Endothelial cell of umbilical vein (primary cell): ENCODE results near the gene EIF4G2. TPM values are rescaled to one million over a fixed set of nuclear protein-coding genes. Genes with fewer than 3 reads are reported as not detected.
A peak's percentile ranks its signal among the peaks of the same experiment; 100 is the strongest.

ENCODE experiments used
- Bru-seq: library from RNA; stranded (reverse); fragments of 400-500 nt; gene quantifications from one replicate; lab custom pipeline; 2021; lab: Mats Ljungman, UMichigan
- BruChase-seq, 2 experiments: library from RNA; stranded (reverse); fragments of 400-500 nt; gene quantifications; one replicate each; lab custom pipeline; 2021; lab: Mats Ljungman, UMichigan
- BruUV-seq: library from RNA; stranded (reverse); fragments of 400-500 nt; replicated peaks from 2 replicates; lab custom pipeline; 2021; lab: Mats Ljungman, UMichigan
- CTCF ChIA-PET: fragments of 300-600, 350-600 bp; sonication (Branson Sonifier 250); formaldehyde crosslinking; loops from one replicate; lab custom pipeline; 2021; ENCODE audit warnings: antibody characterized with exemption, inconsistent platforms; lab: Charles Lee
- POLR2A ChIA-PET: fragments of 300-600, 350-600 bp; sonication (Branson Sonifier 250); formaldehyde crosslinking; loops from one replicate; lab custom pipeline; 2021; ENCODE audit warnings: antibody characterized with exemption, inconsistent platforms; lab: Charles Lee
- DNase-seq: peaks from one replicate; pipeline ENCODE4 v3.0.0-alpha.2; 2011; ENCODE audit warnings: low read depth, low spot score
- FAIRE-seq: peaks from 2 replicates; lab custom pipeline; 2011; peaks lifted over from hg19 to GRCh38; lab: Jason Lieb, UNC
- H2AFZ ChIP-seq: 2 replicates; pipeline ENCODE4 v1.6.0; 2012; ENCODE audit warnings: low read depth, low read length, control low read depth, inconsistent platforms
- H3K27ac ChIP-seq: 2 replicates; pipeline ENCODE4 v1.5.1; 2011; ENCODE audit warnings: low read depth, mild to moderate bottlenecking, control low read depth, low read length, moderate library complexity; ENCODE audit not compliant: insufficient read depth
- H3K27me3 ChIP-seq, 2 experiments: 2 replicates each; pipeline versions ENCODE4 v1.6.0 to v1.6.1; 2011; ENCODE audit warnings: low read length in 2 of 2, mixed read lengths in 1 of 2; ENCODE audit not compliant: control insufficient read depth in 2 of 2, insufficient read depth in 2 of 2
- H3K36me3 ChIP-seq, 2 experiments: 2 replicates in 1 of 2; 3 replicates in 1 of 2; pipeline ENCODE4 v1.5.1; 2011; ENCODE audit warnings: low read length in 2 of 2, mild to moderate bottlenecking in 1 of 2, moderate library complexity in 1 of 2; ENCODE audit not compliant: control insufficient read depth in 2 of 2, insufficient read depth in 2 of 2; ENCODE audit errors: extremely low read depth in 1 of 2
- H3K4me1 ChIP-seq: 3 replicates; pipeline ENCODE4 v1.5.1; 2011; ENCODE audit warnings: mild to moderate bottlenecking, low read length; ENCODE audit not compliant: control insufficient read depth, insufficient read depth; ENCODE audit errors: extremely low read depth
- H3K4me2 ChIP-seq: 2 replicates; pipeline ENCODE4 v1.6.1; 2011; ENCODE audit warnings: low read length, control low read depth, mixed read lengths; ENCODE audit not compliant: insufficient read depth
- H3K4me3 ChIP-seq, 3 experiments: fragments of 200-600 bp in 1 of 3; sonication (generic), shearing (Covaris generic) in 1 of 3; replicated peaks in 1 of 3; 2 replicates each; pipeline ENCODE4 v1.5.1; 2011 to 2016; ENCODE audit warnings: control low read depth in 3 of 3, low read length in 3 of 3, mild to moderate bottlenecking in 2 of 3, inconsistent platforms in 1 of 3, low read depth in 1 of 3, moderate library complexity in 1 of 3; ENCODE audit not compliant: insufficient read depth in 1 of 3
- H3K79me2 ChIP-seq: 2 replicates; pipeline ENCODE4 v1.6.0; 2012; ENCODE audit warnings: low read length, inconsistent platforms; ENCODE audit not compliant: control insufficient read depth, insufficient read depth
- H3K9ac ChIP-seq: replicated peaks from 2 replicates; pipeline ENCODE3; 2011; ENCODE audit warnings: low read length, control low read depth; ENCODE audit not compliant: insufficient read depth; ENCODE audit errors: extremely low read depth
- H3K9me1 ChIP-seq: replicated peaks from 3 replicates; pipeline ENCODE4 v1.6.0; 2011; ENCODE audit warnings: mild to moderate bottlenecking, low read length; ENCODE audit not compliant: control insufficient read depth, insufficient read depth; ENCODE audit errors: extremely low read depth
- H3K9me3 ChIP-seq: replicated peaks from 2 replicates; pipeline ENCODE4 v1.5.1; 2012; ENCODE audit warnings: low read length, inconsistent platforms; ENCODE audit not compliant: control insufficient read depth, insufficient read depth
- H4K20me1 ChIP-seq: replicated peaks from 2 replicates; pipeline ENCODE3; 2011; ENCODE audit warnings: mild to moderate bottlenecking, low read length; ENCODE audit not compliant: control insufficient read depth, insufficient read depth; ENCODE audit errors: extremely low read depth
- FOS ChIP-seq: IDR thresholded peaks from 2 replicates; pipeline ENCODE4 v1.6.1; 2011; ENCODE audit warnings: mild to moderate bottlenecking, low read length, moderate library complexity, borderline replicate concordance; ENCODE audit not compliant: insufficient read depth
- JUN ChIP-seq: IDR thresholded peaks from 2 replicates; pipeline ENCODE4 v1.6.1; 2011; ENCODE audit warnings: borderline replicate concordance, low read depth; ENCODE audit not compliant: insufficient read length, insufficient read depth
- MAX ChIP-seq: IDR thresholded peaks from 2 replicates; pipeline ENCODE4 v1.6.1; 2011; ENCODE audit not compliant: insufficient read depth, insufficient read length
- POLR2A ChIP-seq: IDR thresholded peaks from 2 replicates; pipeline ENCODE4 v1.6.1; 2012; ENCODE audit warnings: low read depth, mild to moderate bottlenecking, control low read depth, low read length
- POLR2AphosphoS5 ChIP-seq: IDR thresholded peaks from 2 replicates; pipeline ENCODE4 v1.6.1; 2012; ENCODE audit warnings: low read depth, mild to moderate bottlenecking, control low read depth, low read length, moderate library complexity; ENCODE audit not compliant: insufficient read depth
- dilution Hi-C: fragments of 300-500 bp; cut with MboI; formaldehyde crosslinking; loops from one replicate; pipeline ENCODE4 v1.15.0; 2019; ENCODE audit warnings: low sequenced_read_pairs; ENCODE audit not compliant: extremely low pct_ligation_motif_present
- intact Hi-C: fragments of 100-400 bp; cut with micrococcal nuclease; formaldehyde crosslinking; loops from one replicate; pipeline ENCODE4 v1.10.0; 2022
- long read RNA-seq: library from polyadenylated mRNA; stranded (forward); transcript quantifications from one replicate; pipeline ENCODE4 v2.0.0, GENCODE V29; 2021
- polyA minus RNA-seq, 3 experiments: library from RNA; depleted of rRNA, polyadenylated mRNA; stranded (reverse); fragments of >200 nt; gene quantifications; 1 replicate in 1 of 3; 2 replicates in 2 of 3; pipeline ENCODE4 v1.2.3, GENCODE V29; 2011
- polyA plus RNA-seq, 4 experiments: library from polyadenylated mRNA; depleted of rRNA in 3 of 4; stranded (reverse) in 3 of 4; unstranded in 1 of 4; fragments of >200 nt; gene quantifications; 2 replicates each; pipeline versions ENCODE4 v1.2.1 to v1.2.3, GENCODE V29; 2011 to 2012; ENCODE audit warnings: missing spikeins in 1 of 4
- total RNA-seq: library from RNA; stranded (reverse); gene quantifications from 2 replicates; pipeline ENCODE4 v1.2.3, GENCODE V29; 2021

EIF4G2 gene
- total RNA-seq = 1,175 and 1,194 TPM in 2 replicates
- polyA plus RNA-seq = 297 and 382 TPM in 2 replicates
- polyA plus RNA-seq (2011; cell fraction: cytosol; rRNA removed) = 501 and 523 TPM in 2 replicates
- polyA plus RNA-seq (2011; cell fraction: nucleus; rRNA removed) = 787 and 812 TPM in 2 replicates
- 602 and 1,003 TPM in 2 replicates for polyA plus RNA-seq (2012)
- 667 and 874 TPM in 2 replicates for polyA minus RNA-seq
- 684 TPM for polyA minus RNA-seq (2011; cell fraction: cytosol; rRNA and poly(A)+ RNA removed)
- polyA minus RNA-seq (2011; cell fraction: nucleus; rRNA and poly(A)+ RNA removed) = 739 and 871 TPM in 2 replicates
- Bru-seq, nascent RNA = percentile 100 among the genes with signal in this experiment
- percentile 100 among the genes with signal in this experiment for BruChase-seq, experiment 1, labeled RNA remaining after a 6-hour chase
- BruChase-seq, experiment 2, labeled RNA remaining after a 2-hour chase = percentile 100 among the genes with signal in this experiment
- long read RNA-seq, transcript EIF4G2-205 (21 exons, 3,654 nt) = minor isoform, 6 of 3,105 reads
- long read RNA-seq, transcript EIF4G2-202 (21 exons, 3,346 nt) = minor isoform, 404 of 3,105 reads
- long read RNA-seq, transcript EIF4G2-201 (22 exons, 3,978 nt) = major isoform, 2,256 of 3,105 reads
- long read RNA-seq, partial matches to known transcripts = 152 of 3,105 reads
- long read RNA-seq, other reads (novel, unspliced or antisense) = 282 of 3,105 reads

GRCh38 chr11:10808553-10809372 lies at the start of gene EIF4G2:
EIF4G2 (minus strand) TSS chr11:10808926.
- intact Hi-C loops (loop anchor here (1.0 to 5.0 kb wide), 6 partner anchors 50 to 1169 kb away; partner anchors contain the start of gene ZBED5), dilution Hi-C loops (no loop called here)
- peak within 1 kb of the TSS; percentile 36 for H2AFZ ChIP-seq
- peaks cover 23 to 29% of the 10 kb centered on the region in 2 experiments for H3K36me3 ChIP-seq
- peak within 1 kb of the TSS; percentile 88 to 97 (median 97) for H3K4me3 ChIP-seq
- DNase-seq (peak; percentile 99), FAIRE-seq (peak; percentile 91)
- H3K9me1 ChIP-seq = no peaks in the 10 kb centered on the region
- peak within 1 kb of the TSS; percentile 56 for H3K4me2 ChIP-seq
- H3K9ac ChIP-seq = peak within 1 kb of the TSS; percentile 100
- peak; percentile 100 for TF ChIP-seq POLR2AphosphoS5
- peak; percentile 19 for TF ChIP-seq MAX
- no peak for TF ChIP-seq JUN
- TF ChIP-seq FOS = peak; percentile 16
- peak; percentile 100 for TF ChIP-seq POLR2A
- H3K27ac ChIP-seq = peak within 1 kb of the TSS; percentile 97
- peaks cover 18% of the 10 kb centered on the region for H4K20me1 ChIP-seq
- H3K27me3 ChIP-seq = no peaks in the 10 kb centered on the region
- CTCF ChIA-PET = interaction anchor here (0.9 to 2.3 kb wide), 15 partner anchors 16 to 1168 kb away, joined by 3 to 18 read pairs (median 5); partner anchors contain the start of gene ZBED5
- H3K79me2 ChIP-seq = peaks cover 47% of the 10 kb centered on the region
- TSS peak; percentile 24 for BruUV-seq
- POLR2A ChIA-PET = interaction anchor here (0.5 to 3.5 kb wide), 40 partner anchors 9 to 1476 kb away, joined by 3 to 90 read pairs (median 6); partner anchors contain the start of genes CTR9, RNF141, USP47 and ZBED5
- no peaks in the 10 kb centered on the region for H3K9me3 ChIP-seq
- peaks cover 39% of the 10 kb centered on the region for H3K4me1 ChIP-seq
